ENCODE measurements around the gene DPPA2. TPM values are rescaled to one million over a fixed set of nuclear protein-coding genes. Genes with fewer than 3 reads are reported as not detected.
A peak's percentile ranks its signal among the peaks of the same experiment; 100 is the strongest.

The DPPA2 gene
- total RNA-seq, 1 experiment from 2014 or later = 15.0 TPM

- ATAC-seq (no peak), DNase-seq (ENCODE audit: low spot score) (no peak)
- no peaks in the 10 kb centered on the region for H3K9me3 Mint-ChIP-seq
- ChIA-PET POLR2A (interaction anchor here (0.6 kb wide), 1 partner anchor 43 kb away, joined by 4 read pairs; no protein-coding TSS in a partner anchor), CTCF (no interaction called here)
- H3K27ac Mint-ChIP-seq = peak overlapping the region; percentile 81
- H3K4me3 Mint-ChIP-seq = peak overlapping the region; percentile 57
- peaks cover 65% of the 10 kb centered on the region for H3K4me1 Mint-ChIP-seq
- H3K27me3 Mint-ChIP-seq (ENCODE audit: low read depth) = no peaks in the 10 kb centered on the region
- peaks cover 73% of the 10 kb centered on the region for H3K36me3 Mint-ChIP-seq
- no peak for TF ChIP-seq GABPB1 (CRISPR knock-in tag; IDR thresholded peaks at IDR 0.05)
- peak; percentile 79; the same call in 1 of the 2 replicates for TF ChIP-seq ZNF416 (CRISPR knock-in tag; IDR thresholded peaks at IDR 0.05)
- TF ChIP-seq NFATC4 (CRISPR knock-in tag; IDR thresholded peaks at IDR 0.05) = 0 out of 2 replicates have a peak, but pooled peaks have one; percentile 14
- TF ChIP-seq IRF1 (CRISPR knock-in tag; IDR thresholded peaks at IDR 0.05) = no peak
- TF ChIP-seq ZNF532 (CRISPR knock-in tag; IDR thresholded peaks at IDR 0.05; ENCODE audit: borderline replicate concordance) = peak; percentile 54; the same call in 1 of the 2 replicates
- peak; percentile 77; the same call in 1 of the 2 replicates for TF ChIP-seq EMX1 (CRISPR knock-in tag; IDR thresholded peaks at IDR 0.05)
- TF ChIP-seq SP1 (CRISPR knock-in tag; conservative IDR thresholded peaks at IDR 0.05) = no peak
- TF ChIP-seq, protein P1, sequence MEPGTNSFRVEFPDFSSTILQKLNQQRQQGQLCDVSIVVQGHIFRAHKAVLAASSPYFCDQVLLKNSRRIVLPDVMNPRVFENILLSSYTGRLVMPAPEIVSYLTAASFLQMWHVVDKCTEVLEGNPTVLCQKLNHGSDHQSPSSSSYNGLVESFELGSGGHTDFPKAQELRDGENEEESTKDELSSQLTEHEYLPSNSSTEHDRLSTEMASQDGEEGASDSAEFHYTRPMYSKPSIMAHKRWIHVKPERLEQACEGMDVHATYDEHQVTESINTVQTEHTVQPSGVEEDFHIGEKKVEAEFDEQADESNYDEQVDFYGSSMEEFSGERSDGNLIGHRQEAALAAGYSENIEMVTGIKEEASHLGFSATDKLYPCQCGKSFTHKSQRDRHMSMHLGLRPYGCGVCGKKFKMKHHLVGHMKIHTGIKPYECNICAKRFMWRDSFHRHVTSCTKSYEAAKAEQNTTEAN (CRISPR knock-in tag; IDR thresholded peaks at IDR 0.05) = no peak
- TF ChIP-seq CREB1 (CRISPR knock-in tag; IDR thresholded peaks at IDR 0.05) = no peak
- TF ChIP-seq JUN (CRISPR knock-in tag; IDR thresholded peaks at IDR 0.05) = no peak
- TF ChIP-seq, protein P2, sequence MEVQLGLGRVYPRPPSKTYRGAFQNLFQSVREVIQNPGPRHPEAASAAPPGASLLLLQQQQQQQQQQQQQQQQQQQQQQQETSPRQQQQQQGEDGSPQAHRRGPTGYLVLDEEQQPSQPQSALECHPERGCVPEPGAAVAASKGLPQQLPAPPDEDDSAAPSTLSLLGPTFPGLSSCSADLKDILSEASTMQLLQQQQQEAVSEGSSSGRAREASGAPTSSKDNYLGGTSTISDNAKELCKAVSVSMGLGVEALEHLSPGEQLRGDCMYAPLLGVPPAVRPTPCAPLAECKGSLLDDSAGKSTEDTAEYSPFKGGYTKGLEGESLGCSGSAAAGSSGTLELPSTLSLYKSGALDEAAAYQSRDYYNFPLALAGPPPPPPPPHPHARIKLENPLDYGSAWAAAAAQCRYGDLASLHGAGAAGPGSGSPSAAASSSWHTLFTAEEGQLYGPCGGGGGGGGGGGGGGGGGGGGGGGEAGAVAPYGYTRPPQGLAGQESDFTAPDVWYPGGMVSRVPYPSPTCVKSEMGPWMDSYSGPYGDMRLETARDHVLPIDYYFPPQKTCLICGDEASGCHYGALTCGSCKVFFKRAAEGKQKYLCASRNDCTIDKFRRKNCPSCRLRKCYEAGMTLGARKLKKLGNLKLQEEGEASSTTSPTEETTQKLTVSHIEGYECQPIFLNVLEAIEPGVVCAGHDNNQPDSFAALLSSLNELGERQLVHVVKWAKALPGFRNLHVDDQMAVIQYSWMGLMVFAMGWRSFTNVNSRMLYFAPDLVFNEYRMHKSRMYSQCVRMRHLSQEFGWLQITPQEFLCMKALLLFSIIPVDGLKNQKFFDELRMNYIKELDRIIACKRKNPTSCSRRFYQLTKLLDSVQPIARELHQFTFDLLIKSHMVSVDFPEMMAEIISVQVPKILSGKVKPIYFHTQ (CRISPR knock-in tag; IDR thresholded peaks at IDR 0.05) = peak; percentile 53; the same call in 1 of the 2 replicates
- TF ChIP-seq STAT6 (CRISPR knock-in tag; conservative IDR thresholded peaks at IDR 0.05; ENCODE audit: low read depth) = no peak
- TF ChIP-seq, protein P3, sequence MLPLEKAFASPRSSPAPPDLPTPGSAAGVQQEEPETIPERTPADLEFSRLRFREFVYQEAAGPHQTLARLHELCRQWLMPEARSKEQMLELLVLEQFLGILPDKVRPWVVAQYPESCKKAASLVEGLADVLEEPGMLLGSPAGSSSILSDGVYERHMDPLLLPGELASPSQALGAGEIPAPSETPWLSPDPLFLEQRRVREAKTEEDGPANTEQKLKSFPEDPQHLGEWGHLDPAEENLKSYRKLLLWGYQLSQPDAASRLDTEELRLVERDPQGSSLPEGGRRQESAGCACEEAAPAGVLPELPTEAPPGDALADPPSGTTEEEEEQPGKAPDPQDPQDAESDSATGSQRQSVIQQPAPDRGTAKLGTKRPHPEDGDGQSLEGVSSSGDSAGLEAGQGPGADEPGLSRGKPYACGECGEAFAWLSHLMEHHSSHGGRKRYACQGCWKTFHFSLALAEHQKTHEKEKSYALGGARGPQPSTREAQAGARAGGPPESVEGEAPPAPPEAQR (CRISPR knock-in tag; IDR thresholded peaks at IDR 0.05) = no peak
- TF ChIP-seq ZBTB21 (CRISPR knock-in tag; IDR thresholded peaks at IDR 0.05; ENCODE audit: borderline replicate concordance) = no peak
- peak; percentile 83; the same call in 1 of the 2 replicates for TF ChIP-seq ZNF671 (CRISPR knock-in tag; IDR thresholded peaks at IDR 0.05)
- no peak for TF ChIP-seq PREB (CRISPR knock-in tag; IDR thresholded peaks at IDR 0.05; ENCODE audit: borderline replicate concordance)
- TF ChIP-seq ERG (CRISPR knock-in tag; IDR thresholded peaks at IDR 0.05) = peak; percentile 82; the same call in 1 of the 2 replicates
- TF ChIP-seq RELA (CRISPR knock-in tag; IDR thresholded peaks at IDR 0.05; ENCODE audit: borderline replicate concordance) = no peak
- TF ChIP-seq NR2C2 (CRISPR knock-in tag; IDR thresholded peaks at IDR 0.05) = no peak
- no peak for TF ChIP-seq ELF4 (CRISPR knock-in tag; IDR thresholded peaks at IDR 0.05; ENCODE audit: low read depth)
- no peak for TF ChIP-seq FOXJ3 (CRISPR knock-in tag; IDR thresholded peaks at IDR 0.05; ENCODE audit: borderline replicate concordance)
Observed at GRCh38 chr3:109328202-109328601, 11.9 kb upstream of the DPPA2 start.
